Gastrocnemius medialis (tissue), 4 donors: ENCODE data around the gene USO1.

Experiments
- CTCF ChIP-seq, 5 experiments: fragments of 450-650 bp in 3 of 5; fragments of 200-600 bp in 2 of 5; sonication (generic) in 2 of 5; IDR thresholded peaks in 4 of 5; conservative IDR thresholded peaks in 1 of 5; 1 replicate in 4 of 5; 2 replicates in 1 of 5; pipeline ENCODE4 v1.5.1; 2016 to 2019; ENCODE audit warnings: antibody characterized with exemption in 5 of 5, mild to moderate bottlenecking in 3 of 5, moderate library complexity in 3 of 5
- POLR2A ChIP-seq, 2 donors: fragments of 450-650 bp; IDR thresholded peaks; one replicate each; pipeline ENCODE4 v1.6.1; 2017; ENCODE audit warnings: antibody characterized with exemption in 2 of 2, mild to moderate bottlenecking in 2 of 2, moderate library complexity in 2 of 2

GRCh38 chr4:75742451-75742850 is 18.1 kb downstream of the USO1 start:
- no peak for TF ChIP-seq CTCF (IDR thresholded peaks at IDR 0.05 in 4 of 5, conservative IDR thresholded peaks at IDR 0.05 in 1 of 5)
- TF ChIP-seq POLR2A (IDR thresholded peaks at IDR 0.05), result no peak
